Endodermal cell (in vitro differentiated cells): Measurements from ENCODE around the gene TPRA1. TPM values are rescaled to one million over a fixed set of nuclear protein-coding genes. Genes with fewer than 3 reads are reported as not detected.

Experiments used
- DNase-seq: peaks from one replicate; pipeline ENCODE4 v3.0.0-alpha.2; 2017
- H3K27ac ChIP-seq: 2 replicates; pipeline ENCODE4 v1.5.1; 2013; ENCODE audit warnings: mild to moderate bottlenecking, low read depth, low read length, moderate library complexity
- H3K27me3 ChIP-seq: 2 replicates; pipeline ENCODE4 v1.6.1; 2013; ENCODE audit warnings: mild to moderate bottlenecking, low read length, moderate library complexity; ENCODE audit not compliant: insufficient read depth, control insufficient read depth, poor library complexity, severe bottlenecking
- H3K36me3 ChIP-seq: 2 replicates; pipeline ENCODE4 v1.7.0; 2013; ENCODE audit warnings: mild to moderate bottlenecking, low read length, moderate library complexity; ENCODE audit not compliant: control insufficient read depth, insufficient read depth
- H3K4me1 ChIP-seq: one replicate; pipeline ENCODE4 v1.7.0; 2013; ENCODE audit warnings: low read length; ENCODE audit not compliant: control insufficient read depth, insufficient read depth
- H3K4me3 ChIP-seq: 2 replicates; pipeline ENCODE4 v1.5.1; 2013; ENCODE audit warnings: mild to moderate bottlenecking, low read length, moderate library complexity
- H3K9ac ChIP-seq: 2 replicates; pipeline ENCODE4 v1.6.1; 2013; ENCODE audit warnings: mild to moderate bottlenecking, low read length, moderate library complexity; ENCODE audit not compliant: poor library complexity, severe bottlenecking; ENCODE audit errors: extremely low read depth
- H3K9me3 ChIP-seq: 2 replicates; pipeline ENCODE4 v1.6.1; 2013; ENCODE audit warnings: mild to moderate bottlenecking, low read length, moderate library complexity; ENCODE audit not compliant: control insufficient read depth
- H3K27ac Mint-ChIP-seq: 2 replicates; pipeline ENCODE4 v1.8.0; 2020; ENCODE audit warnings: mixed read lengths
- H3K27me3 Mint-ChIP-seq: 2 replicates; pipeline ENCODE4 v1.8.0; 2021; ENCODE audit warnings: mild to moderate bottlenecking, mixed read lengths; ENCODE audit not compliant: insufficient read depth
- H3K36me3 Mint-ChIP-seq: 2 replicates; pipeline ENCODE4 v1.8.0; 2020; ENCODE audit warnings: low read depth, mixed read lengths
- H3K4me1 Mint-ChIP-seq: 2 replicates; pipeline ENCODE4 v1.8.0; 2020; ENCODE audit warnings: mixed read lengths
- H3K4me3 Mint-ChIP-seq: 2 replicates; pipeline ENCODE4 v1.8.0; 2020; ENCODE audit warnings: mild to moderate bottlenecking, moderate library complexity, mixed read lengths
- H3K9me3 Mint-ChIP-seq: 2 replicates; pipeline ENCODE4 v1.8.0; 2020; ENCODE audit warnings: mild to moderate bottlenecking, mixed read lengths
- CTCF ChIP-seq: fragments of 200-600 bp; sonication (generic); conservative IDR thresholded peaks from 2 replicates; pipeline ENCODE4 v1.5.0; 2021; ENCODE audit warnings: antibody characterized with exemption, mild to moderate bottlenecking
- WGBS, 2 experiments: methylation state at CpG; one replicate each; pipeline versions ENCODE4 v1.1.5 to v1.1.7; 2013; ENCODE audit warnings: missing lambda C conversion rate in 2 of 2, mixed read lengths in 1 of 2; ENCODE audit not compliant: insufficient coverage in 1 of 2, insufficient read length in 1 of 2; 5-methylcytosine and 5-hydroxymethylcytosine counted together
- microRNA-seq: library from miRNA; unstranded; fragments of <30 nt; microRNA quantifications from one replicate; pipeline ENCODE4 v1.2.0, GENCODE V29; 2020; ENCODE audit warnings: borderline microRNAs expressed
- total RNA-seq, 2 donors: library from RNA; stranded (reverse); fragmentation: NEBNext Ultra II Directional in 1 of 2; extraction: Animal tissue kit (Norgen Biotek cat#: 25700) in 1 of 2; gene quantifications; 2 replicates in 1 of 2; 3 replicates in 1 of 2; pipeline ENCODE4 v1.2.1, GENCODE V29; 2021

TPRA1 gene
- total RNA-seq, 2 donors from 2014 or later, result 22.9 TPM

- H3K9me3 Mint-ChIP-seq, result peaks cover 7% of the 10 kb centered on the region
- Histone ChIP-seq H3K36me3 (no peaks in the 10 kb centered on the region), H3K9me3 (no peaks in the 10 kb centered on the region), H3K27me3 (no peaks in the 10 kb centered on the region), H3K4me1 (no peaks in the 10 kb centered on the region), H3K9ac (no peak overlapping the region), H3K27ac (no peak overlapping the region), H3K4me3 (no peak overlapping the region)
- no peak overlapping the region for H3K27ac Mint-ChIP-seq
- H3K4me3 Mint-ChIP-seq, result no peak overlapping the region
- peak; percentile 6 for DNase-seq
- H3K27me3 Mint-ChIP-seq, result peaks cover 1% of the 10 kb centered on the region
- no peaks in the 10 kb centered on the region for H3K36me3 Mint-ChIP-seq
- no peaks in the 10 kb centered on the region for H3K4me1 Mint-ChIP-seq
- no peak for TF ChIP-seq CTCF
- 86 to 96% methylated on average over 3 to 9 of the region's 9 CpGs for WGBS, 2 experiments
Observed at GRCh38 chr3:127529346-127530188, 61.0 kb downstream of the TPRA1 start.

- no peaks in the 10 kb centered on the region for H3K27me3 ChIP-seq
- WGBS, 2 experiments, result 60 to 81% methylated on average over 7 to 11 of the region's 11 CpGs
- no peak overlapping the region for H3K4me3 ChIP-seq
- Mint-ChIP-seq H3K9me3 (peaks cover 13% of the 10 kb centered on the region), H3K4me3 (no peak overlapping the region), H3K4me1 (no peaks in the 10 kb centered on the region), H3K27ac (no peak overlapping the region), H3K27me3 (peaks cover 10% of the 10 kb centered on the region), H3K36me3 (no peaks in the 10 kb centered on the region)
- TF ChIP-seq CTCF, result no peak
- no peaks in the 10 kb centered on the region for H3K36me3 ChIP-seq
- H3K9me3 ChIP-seq, result peaks cover 8% of the 10 kb centered on the region
- no peak overlapping the region for H3K9ac ChIP-seq
- peak; percentile 30 for DNase-seq
- no peaks in the 10 kb centered on the region for H3K4me1 ChIP-seq
- H3K27ac ChIP-seq, result no peak overlapping the region
Observed at GRCh38 chr3:127525373-127525772, 65.2 kb downstream of the TPRA1 start.

GRCh38 chr3:127524296-127524896 is 66.1 kb downstream of the TPRA1 start:
- Mint-ChIP-seq H3K27me3 (peaks cover 10% of the 10 kb centered on the region), H3K4me3 (no peak overlapping the region)

More at GRCh38 chr3:127524296-127524896, 66.1 kb downstream of the TPRA1 start:
- H3K27ac Mint-ChIP-seq, result no peak overlapping the region
- Histone ChIP-seq H3K4me3 (no peak overlapping the region), H3K27me3 (no peaks in the 10 kb centered on the region), H3K9ac (no peak overlapping the region), H3K27ac (peak overlapping the region; percentile 55), H3K4me1 (no peaks in the 10 kb centered on the region), H3K9me3 (peaks cover 8% of the 10 kb centered on the region), H3K36me3 (no peaks in the 10 kb centered on the region)
- WGBS, 2 experiments, result 74 to 80% methylated on average over 9 to 13 of the region's 13 CpGs
- TF ChIP-seq CTCF, result no peak
- no peak for DNase-seq
- H3K4me1 Mint-ChIP-seq, result no peaks in the 10 kb centered on the region
- H3K9me3 Mint-ChIP-seq, result peaks cover 9% of the 10 kb centered on the region
- H3K36me3 Mint-ChIP-seq, result no peaks in the 10 kb centered on the region

Small RNAs within 50 kb of the gene (microRNA-seq; reads per million reads assigned to microRNA genes)
- gene MIR6825 (not detected), gene MIR7976 (not detected)

Other genes starting within 250 kb of the TPRA1 start
- gene MCM2, start 7.7 kb upstream of the TPRA1 start, total RNA-seq, result 10 to 100 TPM; 91.5 to 95.9 TPM
- gene PODXL2, start 38.5 kb upstream of the TPRA1 start, total RNA-seq, result 10 to 100 TPM; 11.8 to 16.5 TPM
- 10 to 100 TPM; 10.7 to 14.4 TPM for gene ABTB1, start 82.2 kb upstream of the TPRA1 start, total RNA-seq
- gene MGLL, start 231.8 kb upstream of the TPRA1 start, total RNA-seq, result under 1 TPM in 1 of 2 donors, not detected in 1; 0.22 TPM